Lower lobe of right lung (tissue), 2 donors: Measurements from ENCODE around the gene ZFAND3. TPM values are rescaled to one million over a fixed set of nuclear protein-coding genes. Genes with fewer than 3 reads are reported as not detected.

Experiments
- ATAC-seq, 2 donors: fragments of 200-7000 bp; cut with Tn5 transposase; one replicate each; pipeline ENCODE4 v1.9.1; 2020 to 2022; ENCODE audit warnings: mild to moderate bottlenecking in 2 of 2, moderate library complexity in 2 of 2
- DNase-seq: peaks from one replicate; pipeline ENCODE4 v3.0.0-alpha.2; 2020
- H3K27ac ChIP-seq: fragments of 200-600 bp; one replicate; pipeline ENCODE4 v1.8.0; 2022
- H3K27me3 ChIP-seq: fragments of 200-600 bp; one replicate; pipeline ENCODE4 v1.8.0; 2022; ENCODE audit warnings: low read depth
- H3K36me3 ChIP-seq: fragments of 200-600 bp; one replicate; pipeline ENCODE4 v1.8.0; 2022; ENCODE audit warnings: mild to moderate bottlenecking
- H3K4me1 ChIP-seq: fragments of 200-600 bp; one replicate; pipeline ENCODE4 v1.8.0; 2022
- H3K4me3 ChIP-seq: fragments of 200-600 bp; one replicate; pipeline ENCODE4 v1.8.0; 2022; ENCODE audit warnings: mild to moderate bottlenecking
- H3K9me3 ChIP-seq: fragments of 200-600 bp; one replicate; pipeline ENCODE4 v1.8.0; 2022
- CTCF ChIP-seq: fragments of 200-600 bp; IDR thresholded peaks from one replicate; pipeline ENCODE4 v1.8.0; 2022; ENCODE audit warnings: antibody characterized with exemption, mild to moderate bottlenecking
- intact Hi-C: fragments of 100-400 bp; cut with DNase I; formaldehyde crosslinking; loops from one replicate; pipeline ENCODE4 v1.11.0; 2022
- total RNA-seq: library from RNA; stranded (reverse); fragmentation: NEBNext Ultra II Directional; extraction: Animal tissue kit (Norgen Biotek cat#: 25700); gene quantifications from one replicate; pipeline ENCODE4 v1.2.1, GENCODE V29; 2021
- donor health status: DM: no; HTN: yes; CAD: no; lungs with severe emphysema.

ZFAND3 gene
- total RNA-seq, 1 donor from 2014 or later = 83.3 TPM

DNA sequence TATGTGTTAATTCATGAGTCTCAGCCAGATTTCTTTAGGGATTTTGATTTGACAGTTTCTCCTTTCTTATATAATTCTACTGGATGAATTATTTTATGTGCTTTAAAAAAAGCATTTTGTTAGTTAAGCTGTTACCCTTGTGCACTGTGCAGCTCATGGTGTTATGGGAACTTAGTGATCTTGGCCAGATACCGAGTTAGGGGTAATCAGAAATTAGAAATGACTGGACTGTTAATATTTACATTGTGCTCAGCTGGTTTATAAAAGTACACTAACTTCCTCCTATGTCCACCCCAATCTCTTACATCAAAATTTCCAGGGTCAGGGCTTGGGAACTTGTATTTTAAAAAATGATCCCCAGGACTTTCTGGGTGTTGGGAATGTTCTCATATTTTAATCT lies 260.0 kb downstream of the ZFAND3 start:
- Histone ChIP-seq H3K4me3 (no peak overlapping the region), H3K36me3 (peaks cover 18% of the 10 kb centered on the region), H3K27ac (no peak overlapping the region), H3K27me3 (no peaks in the 10 kb centered on the region), H3K4me1 (no peaks in the 10 kb centered on the region), H3K9me3 (no peaks in the 10 kb centered on the region)
- DNase-seq (no peak), ATAC-seq (no peak)
- intact Hi-C loops = no loop called here
- TF ChIP-seq CTCF = no peak

DNA sequence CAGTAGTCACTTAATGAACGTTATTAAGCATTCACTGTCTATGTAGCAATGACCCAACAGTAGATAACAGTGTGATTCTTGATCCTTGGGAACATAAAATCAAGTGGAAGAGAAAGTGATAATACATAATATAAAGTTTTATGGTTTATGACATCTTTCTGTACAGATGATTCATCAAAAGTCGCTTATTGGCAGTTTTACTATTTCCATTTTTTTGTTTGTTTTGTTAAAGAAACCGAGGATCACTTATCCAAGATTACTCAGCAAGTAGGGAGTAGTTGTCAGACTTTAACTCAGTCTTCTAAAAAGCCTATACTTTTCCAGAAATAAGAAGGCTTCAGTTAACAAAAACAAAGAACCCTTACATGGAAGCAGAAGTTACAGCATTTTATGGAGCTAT lies 260.8 kb downstream of the ZFAND3 start:
- Histone ChIP-seq H3K36me3 (peaks cover 23% of the 10 kb centered on the region), H3K4me3 (no peak overlapping the region), H3K4me1 (no peaks in the 10 kb centered on the region), H3K27ac (no peak overlapping the region), H3K27me3 (no peaks in the 10 kb centered on the region), H3K9me3 (no peaks in the 10 kb centered on the region)
- DNase-seq (no peak), ATAC-seq (no peak)
- intact Hi-C loops = no loop called here
- TF ChIP-seq CTCF = no peak

GRCh38 chr6:38080889-38081288 lies 261.4 kb downstream of the ZFAND3 start:
- Histone ChIP-seq H3K4me1 (no peaks in the 10 kb centered on the region), H3K27ac (no peak overlapping the region), H3K27me3 (no peaks in the 10 kb centered on the region), H3K4me3 (no peak overlapping the region), H3K9me3 (no peaks in the 10 kb centered on the region), H3K36me3 (peaks cover 23% of the 10 kb centered on the region)
- intact Hi-C loops = no loop called here
- ATAC-seq = no peak
- no peak for DNase-seq
- no peak for TF ChIP-seq CTCF

- no peak for TF ChIP-seq CTCF
- no peaks in the 10 kb centered on the region for H3K9me3 ChIP-seq
- intact Hi-C loops = no loop called here
- DNase-seq (no peak), ATAC-seq (no peak)
- peaks cover 23% of the 10 kb centered on the region for H3K36me3 ChIP-seq
- no peak overlapping the region for H3K4me3 ChIP-seq
- H3K4me1 ChIP-seq = no peaks in the 10 kb centered on the region
- no peak overlapping the region for H3K27ac ChIP-seq
- H3K27me3 ChIP-seq = no peaks in the 10 kb centered on the region
These were observed 265.5 kb downstream of the ZFAND3 start for GRCh38 chr6:38085031-38085430.

DNA sequence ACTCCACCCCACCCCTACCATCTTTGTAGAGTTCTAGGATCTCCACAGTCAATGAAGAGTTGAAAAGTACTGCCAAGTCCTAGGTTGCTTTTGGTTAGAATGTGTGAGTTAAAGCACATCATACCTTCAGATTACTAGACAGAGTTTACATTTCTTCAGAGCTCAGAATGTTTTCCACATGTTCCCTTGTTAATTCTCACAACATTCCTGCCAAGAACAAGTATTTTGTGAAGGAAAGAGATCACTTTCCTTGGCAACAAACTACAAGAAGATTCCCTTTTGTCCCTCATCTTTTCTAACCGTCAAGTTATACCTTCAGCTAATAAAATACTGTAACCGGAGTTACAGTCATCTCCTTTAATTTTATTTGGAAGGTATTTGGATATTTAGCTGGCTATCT lies 266.8 kb downstream of the ZFAND3 start:
- Histone ChIP-seq H3K27me3 (no peaks in the 10 kb centered on the region), H3K27ac (no peak overlapping the region), H3K4me3 (no peak overlapping the region), H3K9me3 (no peaks in the 10 kb centered on the region), H3K36me3 (peaks cover 23% of the 10 kb centered on the region), H3K4me1 (no peaks in the 10 kb centered on the region)
- DNase-seq = no peak
- no peak for ATAC-seq
- no peak for TF ChIP-seq CTCF
- intact Hi-C loops = no loop called here

GRCh38 chr6:38088010-38088409 lies 268.5 kb downstream of the ZFAND3 start:
- ATAC-seq (no peak), DNase-seq (no peak)
- Histone ChIP-seq H3K4me1 (no peaks in the 10 kb centered on the region), H3K9me3 (no peaks in the 10 kb centered on the region), H3K27ac (no peak overlapping the region), H3K36me3 (peaks cover 17% of the 10 kb centered on the region), H3K4me3 (no peak overlapping the region), H3K27me3 (no peaks in the 10 kb centered on the region)
- TF ChIP-seq CTCF = no peak
- intact Hi-C loops = no loop called here
